ENCODE data around the gene FOXK1.

The FOXK1 gene

GRCh38 chr7:4661871-4662270 lies 20.2 kb upstream of the FOXK1 start:
- no peak overlapping the region for H3K4me3 Mint-ChIP-seq
- peaks cover 5% of the 10 kb centered on the region for H3K36me3 Mint-ChIP-seq (ENCODE audit: low read depth)
- peaks cover 43% of the 10 kb centered on the region for H3K9me3 Mint-ChIP-seq
- no peaks in the 10 kb centered on the region for H3K4me1 Mint-ChIP-seq
- H3K27ac Mint-ChIP-seq = no peak overlapping the region
- peaks cover 9% of the 10 kb centered on the region for H3K27me3 Mint-ChIP-seq (ENCODE audit: low read depth, poor library complexity)
- no peak for DNase-seq
- no peak for TF ChIP-seq CTCF (IDR thresholded peaks at IDR 0.05)

DNA sequence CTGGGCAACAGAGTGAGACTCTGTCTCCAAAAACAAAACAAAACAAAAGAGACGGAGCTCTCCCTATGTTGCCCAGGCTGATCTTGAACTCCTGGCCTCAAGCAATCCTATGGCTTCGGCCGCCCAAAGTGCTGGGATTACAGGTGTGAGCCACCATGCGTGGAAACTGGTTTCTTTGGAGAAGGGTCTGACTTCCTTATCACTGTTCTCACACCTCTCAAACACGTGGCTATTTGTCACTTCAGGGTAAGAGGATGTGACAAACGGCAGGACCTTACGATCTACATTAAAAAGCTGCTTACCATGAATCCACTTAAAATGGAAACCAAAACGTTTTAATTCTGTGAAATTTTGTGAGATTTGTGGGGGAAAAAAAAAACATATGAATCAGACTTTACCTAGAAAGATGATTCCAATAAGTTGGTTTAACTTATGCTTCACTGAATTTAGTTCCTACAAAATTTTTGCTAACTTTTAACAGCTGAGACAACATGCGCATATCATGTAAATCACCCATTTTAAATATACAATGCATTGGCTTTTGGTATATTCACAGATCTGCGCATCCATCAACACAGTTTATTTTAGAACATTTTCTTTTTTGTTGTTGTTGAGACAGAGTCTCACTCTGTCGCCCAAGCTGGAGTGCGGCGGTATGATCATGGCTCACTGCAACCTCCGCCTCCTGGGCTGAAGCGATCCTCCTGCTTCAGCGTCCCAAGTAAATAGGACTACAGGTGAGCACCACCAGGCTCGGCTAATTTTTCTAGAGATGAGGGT lies 18.7 kb upstream of the FOXK1 start:
- Mint-ChIP-seq H3K27ac (no peak overlapping the region), H3K4me1 (no peaks in the 10 kb centered on the region), H3K9me3 (peaks cover 31% of the 10 kb centered on the region), H3K4me3 (no peak overlapping the region), H3K27me3 (ENCODE audit: low read depth, poor library complexity) (peaks cover 9% of the 10 kb centered on the region), H3K36me3 (ENCODE audit: low read depth) (peaks cover 5% of the 10 kb centered on the region)
- no peak for TF ChIP-seq CTCF (IDR thresholded peaks at IDR 0.05)
- no peak for DNase-seq

GRCh38 chr7:4665661-4666060 lies 16.4 kb upstream of the FOXK1 start:
- no peak overlapping the region for H3K27ac Mint-ChIP-seq
- H3K4me3 Mint-ChIP-seq = no peak overlapping the region
- H3K9me3 Mint-ChIP-seq = peaks cover 14% of the 10 kb centered on the region
- no peaks in the 10 kb centered on the region for H3K36me3 Mint-ChIP-seq (ENCODE audit: low read depth)
- DNase-seq = no peak
- H3K27me3 Mint-ChIP-seq (ENCODE audit: low read depth, poor library complexity) = peaks cover 9% of the 10 kb centered on the region
- TF ChIP-seq CTCF (IDR thresholded peaks at IDR 0.05) = no peak
- no peaks in the 10 kb centered on the region for H3K4me1 Mint-ChIP-seq

DNA sequence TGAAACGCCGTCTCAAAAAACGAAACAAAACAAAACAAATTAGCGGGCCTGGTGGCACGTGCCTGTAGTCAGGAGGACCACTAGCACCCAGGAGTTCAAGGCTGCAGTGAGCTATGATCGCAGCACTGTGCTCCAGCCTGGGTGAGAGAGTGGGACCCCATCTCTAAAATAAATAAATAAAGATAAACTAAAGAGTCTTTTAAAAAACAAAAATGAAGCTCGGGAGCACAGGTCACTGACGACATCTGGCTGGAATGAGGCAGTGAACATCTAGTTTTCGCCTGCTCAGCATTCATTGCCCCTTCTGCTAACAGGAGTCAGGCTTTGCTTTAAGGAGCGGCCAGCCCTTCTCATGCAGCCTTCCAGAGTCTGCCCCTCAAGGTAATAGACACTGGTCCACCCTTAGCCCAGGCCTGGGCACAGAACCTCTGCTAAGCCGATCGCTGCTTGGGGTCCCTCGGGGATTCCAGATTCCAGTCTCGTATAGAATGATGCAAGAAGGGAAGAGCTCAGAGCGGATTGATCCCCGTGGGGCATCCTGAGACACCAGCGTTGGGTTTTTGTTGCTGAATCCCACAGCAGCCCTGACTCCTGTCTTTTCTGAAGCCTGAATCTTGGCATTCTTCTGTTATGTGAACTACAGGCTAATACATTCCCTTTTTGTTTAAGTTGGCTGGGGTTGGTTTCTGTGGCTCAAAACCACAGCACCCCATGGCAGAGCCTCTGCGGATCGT lies 14.2 kb upstream of the FOXK1 start:
- H3K27me3 Mint-ChIP-seq (ENCODE audit: low read depth, poor library complexity) = peaks cover 22% of the 10 kb centered on the region
- no peak for TF ChIP-seq CTCF (IDR thresholded peaks at IDR 0.05)
- H3K4me1 Mint-ChIP-seq = no peaks in the 10 kb centered on the region
- no peak overlapping the region for H3K27ac Mint-ChIP-seq
- no peaks in the 10 kb centered on the region for H3K36me3 Mint-ChIP-seq (ENCODE audit: low read depth)
- H3K4me3 Mint-ChIP-seq = no peak overlapping the region
- DNase-seq = no peak
- peaks cover 29% of the 10 kb centered on the region for H3K9me3 Mint-ChIP-seq

DNA sequence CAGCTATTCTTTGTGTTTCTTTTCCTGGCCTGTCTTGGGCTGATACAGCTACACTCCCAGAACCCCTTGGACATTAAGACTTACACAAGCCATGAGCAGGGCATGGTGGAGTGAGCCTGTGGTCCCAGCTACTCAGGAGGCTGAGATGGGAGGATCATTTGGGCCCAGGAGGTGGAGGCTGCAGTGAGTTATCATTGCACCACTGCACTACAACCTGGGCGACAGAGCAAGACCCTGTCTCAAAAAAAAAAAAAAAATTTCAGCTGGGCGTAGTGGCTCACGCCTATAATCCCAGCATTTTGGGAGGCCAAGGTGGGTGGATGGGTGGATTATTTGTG lies 13.6 kb upstream of the FOXK1 start:
- TF ChIP-seq CTCF (IDR thresholded peaks at IDR 0.05) = no peak
- H3K4me3 Mint-ChIP-seq = no peak overlapping the region
- H3K27me3 Mint-ChIP-seq (ENCODE audit: low read depth, poor library complexity) = peaks cover 22% of the 10 kb centered on the region
- no peaks in the 10 kb centered on the region for H3K4me1 Mint-ChIP-seq
- peaks cover 31% of the 10 kb centered on the region for H3K9me3 Mint-ChIP-seq
- H3K27ac Mint-ChIP-seq = no peak overlapping the region
- H3K36me3 Mint-ChIP-seq (ENCODE audit: low read depth) = no peaks in the 10 kb centered on the region
- DNase-seq = no peak
